HFF-Myc (cell line): ENCODE measurements around the gene ACTN1.

ENCODE experiments used
- DNase-seq: peaks from one replicate; pipeline ENCODE4 v3.0.0-alpha.2; 2011; ENCODE audit warnings: low read depth; ENCODE audit errors: extremely low read depth
- H3K4me3 ChIP-seq: replicated peaks from 2 replicates; pipeline ENCODE4 v1.5.1; 2011; ENCODE audit warnings: low read depth, mild to moderate bottlenecking, control low read depth, low read length
- CTCF ChIP-seq: IDR thresholded peaks from 2 replicates; pipeline ENCODE4 v1.5.1; 2012; ENCODE audit warnings: mild to moderate bottlenecking, low read depth, low read length, control low read depth; ENCODE audit errors: missing control alignments

Gene ACTN1

DNA sequence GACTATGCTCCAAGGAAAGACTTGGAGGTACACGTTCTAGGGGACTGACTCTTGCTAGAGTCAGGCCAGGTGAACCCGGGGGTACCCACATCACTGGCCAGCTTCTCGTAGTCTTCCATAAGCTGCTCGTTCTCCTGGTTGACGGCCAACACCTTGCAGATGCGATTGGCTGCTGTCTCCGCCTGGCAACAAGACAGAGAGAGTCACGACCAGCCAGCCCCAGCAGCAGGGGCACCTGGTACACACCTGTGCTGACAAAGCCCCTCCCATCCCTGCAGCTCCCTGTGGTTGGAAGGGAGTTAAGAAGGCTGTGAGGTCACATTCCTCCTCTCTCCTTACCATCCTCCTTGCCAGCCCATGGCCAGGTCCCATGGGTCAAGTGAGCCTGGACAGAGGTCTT is 85.5 kb downstream of the ACTN1 start:
- DNase-seq: no peak
- no peak for TF ChIP-seq CTCF

DNA sequence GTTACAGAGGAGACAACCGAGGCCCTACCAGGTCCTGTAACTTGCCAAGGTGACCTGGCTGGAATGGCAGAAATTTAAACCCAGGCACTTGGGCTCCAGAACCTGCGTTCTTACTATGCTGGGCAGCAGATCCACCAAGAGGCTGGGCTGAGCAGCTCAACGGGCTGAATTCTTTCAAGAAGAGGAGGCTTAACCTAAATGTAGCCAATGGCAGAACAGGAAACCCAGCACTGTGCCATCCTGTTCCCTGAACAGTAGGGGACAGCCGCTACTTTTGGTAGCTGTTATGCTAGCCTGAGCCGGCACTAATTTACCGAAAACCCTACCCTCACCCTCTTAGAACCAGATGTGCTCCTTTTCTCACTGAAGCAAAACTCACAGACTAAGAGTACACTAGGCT is 86.1 kb downstream of the ACTN1 start:
- DNase-seq: no peak
- H3K4me3 ChIP-seq: no peak overlapping the region
- no peak for TF ChIP-seq CTCF

More for the DNA sequence above, 85.5 kb downstream of the ACTN1 start:
- H3K4me3 ChIP-seq: no peak overlapping the region

- no peak for DNase-seq
- TF ChIP-seq CTCF: no peak
- H3K4me3 ChIP-seq: no peak overlapping the region
Measured at GRCh38 chr14:68891851-68892660, 87.0 kb downstream of the ACTN1 start.

- no peak for TF ChIP-seq CTCF
- no peak for DNase-seq
- H3K4me3 ChIP-seq: no peak overlapping the region
Measured at GRCh38 chr14:68890173-68890931, 88.8 kb downstream of the ACTN1 start.

DNA sequence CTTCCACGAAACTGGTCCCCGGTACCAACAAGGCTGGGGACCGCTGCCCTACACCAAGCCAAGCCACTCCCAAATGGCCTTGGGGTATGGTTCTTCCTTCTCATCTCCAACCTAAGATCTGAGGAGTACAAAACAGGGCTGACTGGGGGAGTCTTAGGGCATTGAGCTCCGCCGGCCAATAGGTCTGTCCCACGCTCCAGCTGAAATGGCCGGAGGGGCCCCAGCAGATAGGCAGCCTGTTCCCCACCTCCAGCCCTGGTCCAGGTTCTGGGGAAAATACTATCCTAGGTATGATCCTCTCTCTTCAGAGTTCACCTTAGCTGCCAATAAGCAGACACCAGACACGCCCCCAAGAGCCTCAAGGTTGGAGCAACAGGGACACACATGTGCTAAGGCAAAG is 90.2 kb downstream of the ACTN1 start:
- no peak for DNase-seq
- TF ChIP-seq CTCF: no peak
- H3K4me3 ChIP-seq: no peak overlapping the region

DNA sequence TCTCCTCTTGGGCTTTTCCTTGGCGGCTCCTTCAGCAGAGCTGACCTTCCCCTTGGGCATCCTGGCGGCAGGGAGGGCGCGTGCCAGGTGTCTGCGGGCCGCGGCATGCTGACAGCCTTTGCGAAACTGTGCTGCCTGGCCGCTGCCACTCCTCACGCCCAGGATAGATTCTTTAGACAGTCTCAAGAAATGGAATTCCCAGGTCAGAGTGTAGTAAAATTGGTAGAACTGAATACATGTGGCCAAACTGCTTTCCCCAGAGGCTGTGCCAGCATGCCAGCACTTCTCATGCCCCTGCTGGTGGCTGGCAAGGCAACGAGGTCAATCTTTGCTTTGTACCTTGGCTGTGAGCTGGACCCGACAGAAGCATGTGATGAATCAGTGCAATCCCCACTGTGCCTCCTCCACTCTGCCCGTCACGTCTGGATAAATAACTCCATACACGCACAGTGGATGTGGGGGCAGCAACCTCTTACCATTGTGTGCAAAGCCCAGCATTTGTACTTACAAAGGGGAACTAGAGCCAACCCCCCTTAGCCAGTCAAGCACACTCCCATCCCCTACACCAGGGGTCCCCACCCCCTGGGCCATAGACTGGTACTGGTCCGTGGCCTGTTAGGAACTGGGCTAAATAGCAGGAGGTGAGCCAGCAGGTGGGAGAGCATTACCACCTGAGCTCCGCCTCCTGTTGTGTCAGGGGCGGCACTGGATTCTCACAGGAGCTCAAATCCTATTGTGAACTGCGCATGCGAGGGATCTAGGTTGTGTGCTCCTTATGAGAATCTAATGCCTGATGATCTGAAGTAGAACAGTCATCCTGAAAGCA is 90.9 kb downstream of the ACTN1 start:
- no peak for DNase-seq
- no peak overlapping the region for H3K4me3 ChIP-seq
- no peak for TF ChIP-seq CTCF
